ENCODE results near the gene SLC27A1.

GRCh38 chr19:17528610-17529009 lies 58.3 kb downstream of the SLC27A1 start:
- TF ChIP-seq, protein P1, sequence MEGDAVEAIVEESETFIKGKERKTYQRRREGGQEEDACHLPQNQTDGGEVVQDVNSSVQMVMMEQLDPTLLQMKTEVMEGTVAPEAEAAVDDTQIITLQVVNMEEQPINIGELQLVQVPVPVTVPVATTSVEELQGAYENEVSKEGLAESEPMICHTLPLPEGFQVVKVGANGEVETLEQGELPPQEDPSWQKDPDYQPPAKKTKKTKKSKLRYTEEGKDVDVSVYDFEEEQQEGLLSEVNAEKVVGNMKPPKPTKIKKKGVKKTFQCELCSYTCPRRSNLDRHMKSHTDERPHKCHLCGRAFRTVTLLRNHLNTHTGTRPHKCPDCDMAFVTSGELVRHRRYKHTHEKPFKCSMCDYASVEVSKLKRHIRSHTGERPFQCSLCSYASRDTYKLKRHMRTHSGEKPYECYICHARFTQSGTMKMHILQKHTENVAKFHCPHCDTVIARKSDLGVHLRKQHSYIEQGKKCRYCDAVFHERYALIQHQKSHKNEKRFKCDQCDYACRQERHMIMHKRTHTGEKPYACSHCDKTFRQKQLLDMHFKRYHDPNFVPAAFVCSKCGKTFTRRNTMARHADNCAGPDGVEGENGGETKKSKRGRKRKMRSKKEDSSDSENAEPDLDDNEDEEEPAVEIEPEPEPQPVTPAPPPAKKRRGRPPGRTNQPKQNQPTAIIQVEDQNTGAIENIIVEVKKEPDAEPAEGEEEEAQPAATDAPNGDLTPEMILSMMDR (IDR thresholded peaks at IDR 0.05) = no peak
- no peak for TF ChIP-seq POLR2A (IDR thresholded peaks at IDR 0.05)

Measured in lower leg skin (tissue), 3 donors.